EH (cell line): Measurements from ENCODE around the gene KIAA1671.
"Not testable (repeated sequence)": the region's sequence is repeated elsewhere in the genome, so short reads cannot be mapped to it uniquely, and the experiment has no call there.

ENCODE experiments used
- DNase-seq: peaks from one replicate; pipeline ENCODE4 v3.0.0-alpha.2; 2015; ENCODE audit warnings: low read depth

The KIAA1671 gene

GRCh38 chr22:25174156-25174887 is 221.8 kb downstream of the KIAA1671 start:
- no peak for DNase-seq

GRCh38 chr22:25174888-25175411 is 222.4 kb downstream of the KIAA1671 start:
- DNase-seq, result no peak

- DNase-seq, result no peak
Measured at GRCh38 chr22:25176175-25176574, 223.7 kb downstream of the KIAA1671 start.

DNA sequence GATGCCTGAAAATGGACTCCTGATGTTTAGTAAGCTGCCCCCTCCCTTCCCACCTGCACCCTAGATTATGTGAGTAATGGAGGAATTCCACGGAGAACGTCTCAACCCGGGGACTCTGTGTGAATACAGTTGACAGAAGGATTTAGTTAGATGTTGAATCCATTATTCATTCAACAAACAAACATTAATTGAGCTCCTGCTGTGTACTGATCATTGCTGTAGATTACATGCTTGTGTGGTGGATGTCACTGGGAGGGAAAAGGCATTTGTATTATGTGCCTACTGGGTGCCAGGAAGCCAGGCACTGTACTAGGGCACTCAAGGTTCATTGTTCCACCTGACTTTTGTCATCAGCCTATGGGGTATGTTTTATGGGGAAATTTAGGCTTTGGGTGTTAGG is 224.3 kb downstream of the KIAA1671 start:
- no peak for DNase-seq

DNA sequence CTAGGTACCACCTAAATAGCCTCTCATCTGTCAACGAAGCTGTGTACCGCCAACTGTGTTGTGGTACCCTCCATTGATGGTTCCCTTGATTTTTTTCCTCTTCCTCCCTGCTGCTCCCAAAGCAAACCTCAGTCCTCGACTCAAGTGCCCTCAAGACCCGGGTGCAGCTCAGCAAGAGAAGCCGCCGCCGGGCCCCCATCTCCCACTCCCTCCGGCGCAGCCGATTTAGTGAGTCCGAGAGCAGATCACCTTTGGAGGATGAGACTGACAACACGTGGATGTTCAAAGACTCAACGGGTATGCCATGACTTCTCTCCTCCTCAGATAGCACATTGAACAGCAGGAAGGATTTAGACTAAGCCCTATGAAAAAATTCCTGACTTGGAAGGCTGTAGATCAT is 224.7 kb downstream of the KIAA1671 start:
- no peak for DNase-seq

DNA sequence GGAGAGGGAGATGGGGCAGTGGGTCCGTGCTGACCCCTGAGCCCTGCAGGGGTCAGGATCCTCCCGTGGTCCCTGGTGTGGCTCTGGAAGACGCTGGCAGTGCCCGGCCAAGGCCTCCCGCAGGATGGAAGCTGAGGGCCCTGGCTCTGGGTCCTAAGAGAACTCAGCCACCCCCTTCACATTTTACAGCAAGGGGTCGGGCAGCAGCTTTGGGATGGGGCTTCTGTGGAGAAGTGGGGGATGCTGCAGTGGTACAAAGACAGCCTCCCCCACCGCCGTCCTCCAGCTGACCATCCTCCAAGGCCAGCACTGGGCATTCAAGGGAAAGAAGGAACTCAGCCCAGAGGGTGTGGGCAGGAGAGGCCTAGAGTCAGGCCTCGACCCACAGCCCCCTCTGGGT is 225.4 kb downstream of the KIAA1671 start:
- DNase-seq, result no peak

DNA sequence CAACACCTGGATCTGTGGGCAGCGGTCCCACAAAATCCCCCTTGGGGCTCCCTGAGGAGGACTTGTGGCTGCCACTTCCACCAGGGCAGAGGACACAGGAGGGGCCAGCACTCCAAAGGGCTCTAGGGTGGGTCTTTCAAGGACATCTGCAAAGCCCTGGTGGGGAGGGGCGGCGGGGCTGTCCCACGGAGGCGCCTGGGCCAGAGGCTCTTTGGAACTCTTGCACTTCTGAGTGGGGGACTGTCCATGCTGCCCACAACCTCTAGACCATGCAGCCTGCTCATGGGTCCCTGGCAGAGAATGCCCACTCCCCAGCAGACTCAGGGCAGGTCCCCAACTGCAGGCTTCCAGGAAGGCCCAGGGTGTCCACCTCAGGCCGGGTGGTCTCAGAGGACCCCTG is 225.8 kb downstream of the KIAA1671 start:
- not testable (repeated sequence) for DNase-seq

DNA sequence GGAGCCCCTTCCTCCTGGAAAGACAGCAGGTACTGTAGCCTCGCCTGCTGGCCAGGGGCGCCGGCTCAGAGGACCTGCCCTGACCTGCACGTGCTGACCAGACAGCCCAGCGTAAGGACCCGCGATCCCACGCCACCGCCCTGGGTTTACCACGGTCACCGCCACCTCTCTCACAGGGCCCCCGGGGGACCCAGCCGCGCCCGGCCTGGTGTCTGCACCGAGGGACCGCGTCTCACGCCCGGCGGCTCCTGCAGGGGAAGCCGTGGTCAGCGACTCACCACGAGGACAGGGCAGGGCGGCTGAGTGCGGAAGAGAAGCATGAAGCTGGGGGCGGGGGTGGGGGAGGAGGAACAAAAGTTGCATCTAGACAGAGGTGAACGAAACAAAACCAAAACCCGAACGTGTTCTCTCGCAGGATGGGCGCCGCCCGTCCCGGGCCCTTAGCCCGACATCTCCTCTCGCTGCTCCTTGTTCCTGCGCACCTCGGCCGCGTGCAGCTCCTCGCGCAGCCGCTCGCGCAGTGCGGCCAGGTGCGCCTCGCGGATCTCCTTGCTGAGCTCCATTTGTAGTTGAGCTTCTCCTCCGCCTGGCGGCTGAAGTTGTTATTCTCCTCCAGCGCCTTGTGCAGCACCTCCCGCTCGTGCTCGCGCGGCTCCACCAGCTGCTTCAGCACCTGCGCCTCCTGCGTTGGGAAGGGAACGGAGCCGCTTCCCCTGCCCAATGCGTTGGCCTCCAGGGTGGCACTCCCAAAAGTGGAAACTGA is 226.5 kb downstream of the KIAA1671 start:
- DNase-seq, result not testable (repeated sequence)

GRCh38 chr22:25182131-25183110 is 229.9 kb downstream of the KIAA1671 start:
- DNase-seq, result no peak

GRCh38 chr22:25183949-25184619 is 231.6 kb downstream of the KIAA1671 start:
- no peak for DNase-seq

- no peak for DNase-seq
Measured at GRCh38 chr22:25186140-25186539, 233.6 kb downstream of the KIAA1671 start.

DNA sequence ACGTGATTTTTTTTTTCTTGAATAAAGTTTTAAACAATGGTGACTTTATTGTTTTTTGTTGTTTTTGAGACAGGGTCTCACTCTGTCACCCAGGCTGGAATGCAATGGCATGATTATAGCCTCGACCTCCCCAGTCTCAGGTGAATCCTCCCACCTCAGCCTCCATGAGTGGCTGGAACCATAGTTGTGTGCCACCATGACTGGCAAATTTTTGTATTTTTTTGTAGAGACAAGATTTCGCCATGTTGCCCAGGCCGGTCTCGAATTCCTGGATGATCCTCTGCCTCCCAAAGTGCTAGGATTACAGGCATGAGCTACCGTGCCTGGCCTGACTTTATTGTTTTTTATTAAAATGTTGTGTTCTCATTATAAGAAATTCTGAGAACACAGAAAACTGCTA is 235.0 kb downstream of the KIAA1671 start:
- DNase-seq, result no peak

- DNase-seq, result no peak
Measured at GRCh38 chr22:25192406-25192805, 239.9 kb downstream of the KIAA1671 start.

GRCh38 chr22:25193130-25193529 is 240.6 kb downstream of the KIAA1671 start:
- DNase-seq, result no peak

GRCh38 chr22:25193548-25193947 is 241.0 kb downstream of the KIAA1671 start:
- no peak for DNase-seq

- DNase-seq, result no peak
Measured at GRCh38 chr22:25196326-25196725, 243.8 kb downstream of the KIAA1671 start.

GRCh38 chr22:25197340-25197739 is 244.8 kb downstream of the KIAA1671 start:
- no peak for DNase-seq

- DNase-seq, result no peak
Measured at GRCh38 chr22:25199731-25200520, 247.4 kb downstream of the KIAA1671 start, which contains the start of gene CRYBB3. CRYBB3 (plus strand) TSS chr22:25199858; CDS start chr22:25201397, 1,539 bp downstream.

DNA sequence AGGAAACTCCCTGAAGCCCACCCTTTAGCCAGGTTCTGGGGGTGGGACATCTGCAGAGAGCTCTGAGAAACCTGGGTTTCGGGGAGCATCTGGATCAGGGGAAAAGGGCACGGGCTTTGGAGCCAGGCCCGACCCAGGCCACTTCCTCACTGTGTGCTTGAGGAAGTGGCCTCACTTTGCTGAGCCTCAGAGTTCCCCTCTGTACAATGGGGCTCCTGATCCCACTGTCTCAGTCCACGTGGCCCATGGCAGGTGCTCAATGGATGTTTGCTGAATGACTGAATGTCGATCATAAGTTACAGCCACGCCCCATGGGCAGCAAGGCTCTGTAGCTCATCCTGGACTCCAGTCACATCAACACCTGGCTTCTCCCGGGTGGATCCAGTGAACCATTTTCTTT is 248.5 kb downstream of the KIAA1671 start:
- DNase-seq, result no peak

GRCh38 chr22:25201557-25202273 is 249.2 kb downstream of the KIAA1671 start:
- no peak for DNase-seq
